A549 treated with AZD2906 at 1 μM for 4 hours (cell line): Measurements from ENCODE around the gene BCAM. TPM values are rescaled to one million over a fixed set of nuclear protein-coding genes. Genes with fewer than 3 reads are reported as not detected.

Experiments used
- total RNA-seq: library from RNA; stranded (reverse); fragments of 200-300 nt; extraction: Qiagen RNA extraction; gene quantifications from 5 replicates; pipeline ENCODE4 v1.2.3, GENCODE V29; 2022

The BCAM gene, protein sequence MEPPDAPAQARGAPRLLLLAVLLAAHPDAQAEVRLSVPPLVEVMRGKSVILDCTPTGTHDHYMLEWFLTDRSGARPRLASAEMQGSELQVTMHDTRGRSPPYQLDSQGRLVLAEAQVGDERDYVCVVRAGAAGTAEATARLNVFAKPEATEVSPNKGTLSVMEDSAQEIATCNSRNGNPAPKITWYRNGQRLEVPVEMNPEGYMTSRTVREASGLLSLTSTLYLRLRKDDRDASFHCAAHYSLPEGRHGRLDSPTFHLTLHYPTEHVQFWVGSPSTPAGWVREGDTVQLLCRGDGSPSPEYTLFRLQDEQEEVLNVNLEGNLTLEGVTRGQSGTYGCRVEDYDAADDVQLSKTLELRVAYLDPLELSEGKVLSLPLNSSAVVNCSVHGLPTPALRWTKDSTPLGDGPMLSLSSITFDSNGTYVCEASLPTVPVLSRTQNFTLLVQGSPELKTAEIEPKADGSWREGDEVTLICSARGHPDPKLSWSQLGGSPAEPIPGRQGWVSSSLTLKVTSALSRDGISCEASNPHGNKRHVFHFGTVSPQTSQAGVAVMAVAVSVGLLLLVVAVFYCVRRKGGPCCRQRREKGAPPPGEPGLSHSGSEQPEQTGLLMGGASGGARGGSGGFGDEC
- total RNA-seq = 68.3 to 86.8 TPM (median 84.1 TPM) in 5 replicates

DNA sequence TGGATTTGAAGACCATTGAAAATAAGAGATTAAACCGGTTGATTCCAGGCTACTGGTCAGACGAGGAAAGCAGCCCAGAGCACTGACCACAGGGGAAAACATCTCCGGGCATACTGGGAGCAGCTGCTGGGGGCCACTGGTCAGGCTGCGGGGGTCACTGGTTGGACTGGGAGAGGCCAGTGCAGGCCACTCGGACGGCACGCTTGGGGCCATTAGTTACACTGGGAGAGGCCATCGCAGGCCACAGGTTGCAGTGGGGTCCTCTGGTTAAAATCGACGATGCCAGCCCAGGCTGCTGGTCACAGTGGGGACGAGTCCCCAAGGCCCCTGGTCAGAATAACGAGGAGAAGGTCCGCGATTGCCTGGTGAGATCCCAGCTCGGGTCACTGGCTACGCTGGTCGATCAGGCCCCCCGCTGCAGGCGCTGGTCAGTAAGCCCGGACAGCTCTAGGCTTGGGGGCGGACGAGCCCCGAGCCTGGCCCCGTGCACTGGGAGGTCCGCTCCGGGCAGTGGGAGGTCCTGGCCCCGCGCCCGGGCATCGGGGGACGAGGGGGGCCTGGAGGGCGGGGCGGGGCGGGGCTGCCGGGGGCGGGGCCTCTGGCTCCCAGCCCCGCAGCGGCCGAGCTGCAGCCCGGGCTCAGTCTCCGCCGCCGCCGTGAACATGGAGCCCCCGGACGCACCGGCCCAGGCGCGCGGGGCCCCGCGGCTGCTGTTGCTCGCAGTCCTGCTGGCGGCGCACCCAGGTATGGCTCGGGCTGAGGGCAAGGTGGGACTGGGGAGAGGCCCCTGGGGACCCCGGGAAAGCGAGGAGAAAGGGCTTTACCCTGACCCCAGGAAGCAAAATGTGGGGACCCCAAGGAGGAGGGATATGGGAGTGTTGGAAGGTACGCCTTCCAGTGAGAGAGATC, at the start of gene BCAM:
Gene BCAM, plus strand, starts transcription at position 641 of the 909 bp plus-strand sequence. Its CDS starts 22 bp downstream, at position 663.

DNA sequence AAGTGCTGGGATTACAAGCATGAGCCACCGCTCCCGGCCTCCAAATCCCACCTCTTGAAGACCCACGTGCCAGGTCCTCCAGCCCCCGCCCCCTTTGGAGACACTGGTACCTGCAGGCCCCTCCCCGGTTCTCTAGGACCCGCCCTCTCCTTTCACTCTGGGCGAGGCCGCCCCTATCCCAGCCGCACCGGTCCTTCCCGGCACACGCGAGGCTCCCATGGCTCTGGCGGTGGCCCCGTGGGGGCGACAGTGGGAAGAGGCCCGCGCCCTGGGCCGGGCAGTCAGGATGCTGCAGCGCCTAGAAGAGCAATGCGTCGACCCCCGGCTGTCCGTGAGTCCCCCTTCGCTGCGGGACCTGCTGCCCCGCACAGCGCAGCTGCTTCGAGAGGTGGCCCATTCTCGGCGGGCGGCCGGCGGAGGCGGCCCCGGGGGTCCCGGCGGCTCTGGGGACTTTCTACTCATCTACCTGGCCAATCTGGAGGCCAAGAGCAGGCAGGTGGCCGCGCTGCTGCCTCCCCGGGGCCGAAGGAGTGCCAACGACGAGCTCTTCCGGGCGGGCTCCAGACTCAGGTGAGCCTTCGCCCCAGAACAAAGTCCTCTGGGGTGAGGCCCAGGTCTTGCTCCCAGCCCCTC, 31.1 kb upstream of the BCAM start, which contains the start of gene CBLC:
Gene CBLC, plus strand, starts transcription at position 176 of the 633 bp plus-strand sequence. Its CDS starts 42 bp downstream, at position 218.

DNA sequence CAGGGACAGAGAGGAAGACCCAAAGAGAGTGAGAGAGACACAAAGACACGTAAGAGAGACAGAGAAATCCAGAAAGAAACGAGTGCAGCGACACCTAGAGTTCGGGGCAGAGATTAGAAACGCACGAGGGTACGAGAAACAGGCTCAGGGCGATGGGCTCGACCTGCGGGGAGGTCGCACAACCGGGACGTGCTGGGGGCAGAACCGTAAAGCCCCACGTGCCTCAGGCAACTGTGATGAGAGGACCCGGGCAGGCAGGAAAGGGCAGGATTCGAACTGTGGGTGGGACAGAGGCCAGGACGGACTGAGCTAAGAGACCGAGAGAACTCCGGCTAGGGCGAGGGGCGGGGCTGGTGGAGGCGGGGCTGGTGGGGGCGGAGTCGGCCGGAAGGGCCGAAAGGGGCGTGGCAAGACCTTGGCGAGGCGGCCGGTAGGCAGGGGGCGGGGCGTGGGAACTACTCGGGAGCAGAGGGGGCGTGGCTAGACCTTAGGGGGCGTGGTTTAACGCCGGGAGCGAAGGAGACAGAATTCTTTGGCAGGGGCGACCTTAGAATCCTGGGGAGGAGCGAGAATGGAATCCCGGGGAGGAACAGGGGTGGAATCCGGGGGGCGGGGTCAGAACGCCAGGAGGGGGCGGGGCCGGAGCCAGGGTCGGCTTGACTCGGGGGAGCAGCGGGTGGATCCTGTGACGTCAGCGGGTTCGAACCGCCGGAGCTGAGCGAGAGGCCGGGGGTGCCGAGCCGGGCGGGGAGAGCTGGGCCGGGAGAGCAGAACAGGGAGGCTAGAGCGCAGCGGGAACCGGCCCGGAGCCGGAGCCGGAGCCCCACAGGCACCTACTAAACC, 36.9 kb downstream of the BCAM start, which contains the start of gene NECTIN2:
Gene NECTIN2, plus strand, starts transcription at position 686 of the 843 bp plus-strand sequence. CDS start 229 bp downstream, outside the sequence.

Other genes starting within 250 kb of the BCAM start
- 0.36 to 0.67 TPM (median 0.42 TPM) in 5 replicates for gene IGSF23, start 195.5 kb upstream of the BCAM start, total RNA-seq
- 107 to 123 TPM (median 118 TPM) in 5 replicates for gene PVR, start 165.2 kb upstream of the BCAM start, total RNA-seq
- 7.7 to 12.3 TPM (median 9.2 TPM) in 5 replicates for gene CEACAM19, start 137.6 kb upstream of the BCAM start, total RNA-seq
- 0.03 to 0.13 TPM (median 0.11 TPM) in 5 replicates for gene CEACAM16, start 110.0 kb upstream of the BCAM start, total RNA-seq
- gene BCL3, start 60.4 kb upstream of the BCAM start, total RNA-seq = 30.5 to 57.6 TPM (median 56.5 TPM) in 5 replicates
- 0.06 TPM in 1 of 5 replicates, not detected in the others for gene CBLC, start 31.2 kb upstream of the BCAM start, total RNA-seq
- gene NECTIN2, start 37.2 kb downstream of the BCAM start, total RNA-seq = 71.2 to 83.6 TPM (median 79.1 TPM) in 5 replicates
- 182 to 258 TPM (median 243 TPM) in 5 replicates for gene TOMM40, start 82.2 kb downstream of the BCAM start, total RNA-seq
- gene APOE, start 96.7 kb downstream of the BCAM start, total RNA-seq = 10.6 to 22.1 TPM (median 14.8 TPM) in 5 replicates
- gene APOC1, start 105.5 kb downstream of the BCAM start, total RNA-seq = 110 to 119 TPM (median 111 TPM) in 5 replicates
- gene APOC4, start 133.1 kb downstream of the BCAM start, total RNA-seq = not detected in 5 replicates
- not detected in 5 replicates for gene APOC2, start 136.9 kb downstream of the BCAM start, total RNA-seq
- gene CLPTM1, start 146.3 kb downstream of the BCAM start, total RNA-seq = 140 to 185 TPM (median 176 TPM) in 5 replicates
- gene RELB, start 192.4 kb downstream of the BCAM start, total RNA-seq = 23.1 to 46.1 TPM (median 39.5 TPM) in 5 replicates
- gene CLASRP, start 229.9 kb downstream of the BCAM start, total RNA-seq = 45.4 to 71.7 TPM (median 67.2 TPM) in 5 replicates